ENCODE measurements around the gene NAALADL2. TPM values are rescaled to one million over a fixed set of nuclear protein-coding genes. Genes with fewer than 3 reads are reported as not detected.

NAALADL2 gene
- total and polyA plus RNA-seq, 2 of the 4 experiments (the other 2 are of a cell fraction), result 3.8 to 19.2 TPM

GRCh38 chr3:175792245-175792644 is 933.1 kb downstream of the NAALADL2 start:
- ATAC-seq (ENCODE audit: low read depth), result no peak
- Histone ChIP-seq H3K27me3 (ENCODE audit: control insufficient read depth, insufficient read depth, low read length) (no peaks in the 10 kb centered on the region), H2BK15ac (ENCODE audit: low read depth, low read length) (no peak overlapping the region), H3K4me1 (ENCODE audit: control insufficient read depth, insufficient read depth, low read length) (no peaks in the 10 kb centered on the region), H3K36me3 (ENCODE audit: control insufficient read depth, insufficient read depth, low read length) (no peaks in the 10 kb centered on the region), H4K8ac (ENCODE audit: low read depth in 2 of 2, low read length in 2 of 2) (no peak overlapping the region), H2AK5ac (ENCODE audit: low read depth, low read length) (no peak overlapping the region), H3K9ac (ENCODE audit: low read depth, low read length) (no peak overlapping the region), H3K23ac (ENCODE audit: low read depth, low read length) (no peak overlapping the region), H3K9me3 (ENCODE audit: control insufficient read depth, insufficient read depth, low read length) (no peaks in the 10 kb centered on the region), H3K4ac (ENCODE audit: low read depth, low read length) (no peak overlapping the region), H3K9me1 (ENCODE audit: insufficient read depth, low read length) (no peaks in the 10 kb centered on the region), H4K91ac (ENCODE audit: insufficient read depth, low read depth, low read length) (no peak overlapping the region), H3K56ac (ENCODE audit: extremely low read depth, insufficient read depth, low read length) (no peak overlapping the region), H2AK9ac (replicated peaks; ENCODE audit: low read depth, low read length, poor library complexity) (no peak overlapping the region), H3K79me1 (ENCODE audit: low read depth in 1 of 2, low read length in 2 of 2) (no peaks in the 10 kb centered on the region), H4K20me1 (ENCODE audit: insufficient read depth, low read length) (no peaks in the 10 kb centered on the region), H2AFZ (replicated peaks; ENCODE audit: low read length, poor library complexity) (no peak overlapping the region), H4K5ac (ENCODE audit: low read depth, low read length) (no peak overlapping the region), H3K4me2 (ENCODE audit: low read depth, low read length) (no peak overlapping the region), H2BK5ac (ENCODE audit: low read depth, low read length, poor library complexity, severe bottlenecking) (no peak overlapping the region), H3K4me3 (ENCODE audit: insufficient read depth, low read depth, low read length) (no peak overlapping the region), H2BK120ac (ENCODE audit: low read depth, low read length) (no peak overlapping the region), H2BK20ac (ENCODE audit: low read depth, low read length) (no peak overlapping the region), H3K27ac (ENCODE audit: insufficient read depth, low read length) (no peak overlapping the region), H3K18ac (ENCODE audit: low read depth, low read length) (no peak overlapping the region), H3K14ac (replicated peaks; ENCODE audit: low read depth, low read length) (no peak overlapping the region)
- DNase-seq, result no peak
- intact Hi-C loops (cut with micrococcal nuclease) (no loop called here), dilution Hi-C loops (cut with HindIII; ENCODE audit: low sequenced_read_pairs, unreplicated experiment) (no loop called here), in situ Hi-C loops (cut with MboI; ENCODE audit: low sequenced_read_pairs) (no loop called here)
- BruUV-seq (replicated peaks), result no TSS peak
- TF ChIP-seq MXI1 (IDR thresholded peaks at IDR 0.05; ENCODE audit: borderline replicate concordance, low read depth, low read length) (no peak), RFX5 (IDR thresholded peaks at IDR 0.05; ENCODE audit: low read depth, low read length) (no peak), FOS (IDR thresholded peaks at IDR 0.05; ENCODE audit: low read depth, low read length) (no peak), BHLHE40 (IDR thresholded peaks at IDR 0.05; ENCODE audit: low read depth, low read length) (no peak)
- POLR2A ChIA-PET (ENCODE audit: unreplicated experiment), result no interaction called here
- CTCF ChIA-PET, result no interaction called here

All from IMR-90 (cell line).